Measurements from ENCODE around the gene USP21.

The USP21 gene

GRCh38 chr1:161117759-161118581 is 41.3 kb upstream of the USP21 start, which contains the start of the genes NIT1 and PFDN2:
Gene NIT1 (plus strand): TSS chr1:161118105. CDS start chr1:161118177, 72 bp downstream.
Gene PFDN2 (minus strand): TSS chr1:161118037. CDS start chr1:161118026, 11 bp downstream.
- Histone ChIP-seq H3K36me3 (ENCODE audit: control insufficient read depth, low read length) (peaks cover 76% of the 10 kb centered on the region), H3K27me3 (ENCODE audit: control insufficient read depth, low read length) (no peaks in the 10 kb centered on the region), H3F3A (ENCODE audit: control insufficient read depth, insufficient read depth) (0 out of 2 replicates have a peak, but pooled peaks cover 2% of the 10 kb centered on the region), H3K79me2 (ENCODE audit: control insufficient read depth, low read length) (peaks cover 66% of the 10 kb centered on the region), H3K4me1 (ENCODE audit: control insufficient read depth, low read length) (peaks cover 62% of the 10 kb centered on the region), H3K4me2 (ENCODE audit: low read length) (peak within 1 kb of the TSS; percentile 95), H3K27ac (ENCODE audit: low read depth, low read length) (peak within 1 kb of the TSS; percentile 45), H3K9me3 (ENCODE audit: control insufficient read depth, insufficient read depth, low read length) (no peaks in the 10 kb centered on the region), H3K9me2 (replicated peaks; ENCODE audit: control insufficient read depth, low read length) (no peaks in the 10 kb centered on the region), H3K4me3 (ENCODE audit: low read length) (peak within 1 kb of the TSS; percentile 97), H4K20me1 (ENCODE audit: control insufficient read depth, insufficient read depth, low read depth, low read length) (peaks cover 10% of the 10 kb centered on the region; the same call in 1 of the 2 replicates)
- no peak for TF ChIP-seq EZH2phosphoT487 (IDR thresholded peaks at IDR 0.05; ENCODE audit: borderline replicate concordance, low read length)
- TF ChIP-seq, protein P1, sequence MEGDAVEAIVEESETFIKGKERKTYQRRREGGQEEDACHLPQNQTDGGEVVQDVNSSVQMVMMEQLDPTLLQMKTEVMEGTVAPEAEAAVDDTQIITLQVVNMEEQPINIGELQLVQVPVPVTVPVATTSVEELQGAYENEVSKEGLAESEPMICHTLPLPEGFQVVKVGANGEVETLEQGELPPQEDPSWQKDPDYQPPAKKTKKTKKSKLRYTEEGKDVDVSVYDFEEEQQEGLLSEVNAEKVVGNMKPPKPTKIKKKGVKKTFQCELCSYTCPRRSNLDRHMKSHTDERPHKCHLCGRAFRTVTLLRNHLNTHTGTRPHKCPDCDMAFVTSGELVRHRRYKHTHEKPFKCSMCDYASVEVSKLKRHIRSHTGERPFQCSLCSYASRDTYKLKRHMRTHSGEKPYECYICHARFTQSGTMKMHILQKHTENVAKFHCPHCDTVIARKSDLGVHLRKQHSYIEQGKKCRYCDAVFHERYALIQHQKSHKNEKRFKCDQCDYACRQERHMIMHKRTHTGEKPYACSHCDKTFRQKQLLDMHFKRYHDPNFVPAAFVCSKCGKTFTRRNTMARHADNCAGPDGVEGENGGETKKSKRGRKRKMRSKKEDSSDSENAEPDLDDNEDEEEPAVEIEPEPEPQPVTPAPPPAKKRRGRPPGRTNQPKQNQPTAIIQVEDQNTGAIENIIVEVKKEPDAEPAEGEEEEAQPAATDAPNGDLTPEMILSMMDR (IDR thresholded peaks at IDR 0.05; ENCODE audit: low read depth, low read length, poor library complexity, severe bottlenecking), result no peak

DNA sequence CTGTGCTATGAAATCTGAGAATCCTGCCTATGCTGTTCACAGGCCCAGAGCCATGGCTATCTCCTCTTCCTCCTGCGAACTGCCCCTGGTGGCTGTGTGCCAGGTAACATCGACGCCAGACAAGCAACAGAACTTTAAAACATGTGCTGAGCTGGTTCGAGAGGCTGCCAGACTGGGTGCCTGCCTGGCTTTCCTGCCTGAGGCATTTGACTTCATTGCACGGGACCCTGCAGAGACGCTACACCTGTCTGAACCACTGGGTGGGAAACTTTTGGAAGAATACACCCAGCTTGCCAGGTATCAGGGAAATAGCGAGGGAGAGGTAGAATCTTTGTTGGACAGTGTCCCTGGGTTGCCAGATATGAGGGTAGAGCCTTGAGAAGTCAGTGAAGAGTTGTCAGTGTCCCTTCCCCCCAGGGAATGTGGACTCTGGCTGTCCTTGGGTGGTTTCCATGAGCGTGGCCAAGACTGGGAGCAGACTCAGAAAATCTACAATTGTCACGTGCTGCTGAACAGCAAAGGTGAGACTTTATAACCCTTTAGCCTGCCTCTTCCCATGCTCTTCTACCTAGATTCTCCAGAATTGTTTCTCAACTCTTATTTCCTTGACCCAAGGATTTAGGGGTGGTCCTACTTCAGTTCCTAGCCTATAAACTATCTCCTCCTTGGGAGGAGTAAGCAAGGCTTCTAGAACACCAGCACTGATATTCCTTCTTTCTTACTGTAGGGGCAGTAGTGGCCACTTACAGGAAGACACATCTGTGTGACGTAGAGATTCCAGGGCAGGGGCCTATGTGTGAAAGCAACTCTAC is 40.0 kb upstream of the USP21 start:
- peaks cover 52% of the 10 kb centered on the region for H3K79me2 ChIP-seq (ENCODE audit: control insufficient read depth, low read length)
- H3K4me2 ChIP-seq (ENCODE audit: low read length), result peak overlapping the region; percentile 95
- H3K4me3 ChIP-seq (ENCODE audit: low read length), result peak overlapping the region; percentile 97
- H3K9me3 ChIP-seq (ENCODE audit: control insufficient read depth, insufficient read depth, low read length), result no peaks in the 10 kb centered on the region
- TF ChIP-seq, protein P1 (IDR thresholded peaks at IDR 0.05; ENCODE audit: low read depth, low read length, poor library complexity, severe bottlenecking), result peak; percentile 54
- TF ChIP-seq EZH2phosphoT487 (IDR thresholded peaks at IDR 0.05; ENCODE audit: borderline replicate concordance, low read length), result no peak
- H3K9me2 ChIP-seq (replicated peaks; ENCODE audit: control insufficient read depth, low read length), result no peaks in the 10 kb centered on the region
- H3K36me3 ChIP-seq (ENCODE audit: control insufficient read depth, low read length), result peaks cover 73% of the 10 kb centered on the region
- H4K20me1 ChIP-seq (ENCODE audit: control insufficient read depth, insufficient read depth, low read depth, low read length), result peaks cover 10% of the 10 kb centered on the region; the same call in 1 of the 2 replicates
- peaks cover 49% of the 10 kb centered on the region for H3K4me1 ChIP-seq (ENCODE audit: control insufficient read depth, low read length)
- H3K27ac ChIP-seq (ENCODE audit: low read depth, low read length), result peak overlapping the region; percentile 45
- H3F3A ChIP-seq (ENCODE audit: control insufficient read depth, insufficient read depth), result 0 out of 2 replicates have a peak, but pooled peaks cover 2% of the 10 kb centered on the region
- H3K27me3 ChIP-seq (ENCODE audit: control insufficient read depth, low read length), result no peaks in the 10 kb centered on the region

DNA sequence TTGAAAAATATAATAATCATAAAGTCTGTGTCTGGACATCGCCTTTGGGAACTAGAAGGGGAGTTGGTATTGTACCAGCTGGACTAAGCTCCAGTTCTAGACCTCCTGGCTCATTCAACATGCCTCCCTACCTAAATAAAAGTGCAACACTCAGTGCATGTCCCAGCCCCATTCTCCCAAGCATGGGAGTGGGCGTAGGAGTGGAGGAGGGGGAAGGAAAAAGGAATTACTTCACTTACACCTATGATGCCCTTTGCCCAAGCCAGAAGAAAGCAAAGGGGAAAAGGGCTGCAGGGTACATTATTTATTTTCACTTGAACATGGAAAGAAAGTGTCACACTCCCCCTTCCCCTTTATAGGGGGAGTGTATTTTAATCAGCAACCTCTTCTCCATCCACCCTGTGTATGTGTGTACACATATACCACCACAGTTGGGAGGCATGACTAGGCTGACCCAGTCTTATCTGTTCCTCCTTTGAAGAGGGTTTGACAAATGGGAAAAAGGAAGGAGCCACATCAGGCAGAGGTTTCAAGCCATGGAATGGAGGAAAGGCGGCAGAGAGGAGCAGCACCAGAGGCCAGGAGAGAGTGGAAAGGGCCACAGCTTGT is 38.2 kb upstream of the USP21 start:
- Histone ChIP-seq H3K36me3 (ENCODE audit: control insufficient read depth, low read length) (peaks cover 75% of the 10 kb centered on the region), H3K4me3 (ENCODE audit: low read length) (no peak overlapping the region), H3K27me3 (ENCODE audit: control insufficient read depth, low read length) (no peaks in the 10 kb centered on the region), H3K27ac (ENCODE audit: low read depth, low read length) (no peak overlapping the region), H3F3A (ENCODE audit: control insufficient read depth, insufficient read depth) (0 out of 2 replicates have a peak, but pooled peaks cover 2% of the 10 kb centered on the region), H4K20me1 (ENCODE audit: control insufficient read depth, insufficient read depth, low read depth, low read length) (peaks cover 3% of the 10 kb centered on the region; the same call in 1 of the 2 replicates), H3K9me2 (replicated peaks; ENCODE audit: control insufficient read depth, low read length) (no peaks in the 10 kb centered on the region), H3K79me2 (ENCODE audit: control insufficient read depth, low read length) (peaks cover 39% of the 10 kb centered on the region), H3K9me3 (ENCODE audit: control insufficient read depth, insufficient read depth, low read length) (no peaks in the 10 kb centered on the region), H3K4me2 (ENCODE audit: low read length) (no peak overlapping the region), H3K4me1 (ENCODE audit: control insufficient read depth, low read length) (peaks cover 34% of the 10 kb centered on the region)
- TF ChIP-seq, protein P1 (IDR thresholded peaks at IDR 0.05; ENCODE audit: low read depth, low read length, poor library complexity, severe bottlenecking), result no peak
- TF ChIP-seq EZH2phosphoT487 (IDR thresholded peaks at IDR 0.05; ENCODE audit: borderline replicate concordance, low read length), result no peak
